Neural crest cell (in vitro differentiated cells): Measurements from ENCODE around the gene DOCK1. TPM values are rescaled to one million over a fixed set of nuclear protein-coding genes. Genes with fewer than 3 reads are reported as not detected.

Source experiments
- DNase-seq: peaks from one replicate; pipeline ENCODE4 v3.0.0; 2021; ENCODE audit warnings: low read depth, mixed read lengths, low spot score
- H3K27ac Mint-ChIP-seq: one replicate; pipeline ENCODE4 v1.8.0; 2021; ENCODE audit warnings: mild to moderate bottlenecking, mixed read lengths; ENCODE audit not compliant: unreplicated experiment
- H3K27me3 Mint-ChIP-seq: 2 replicates; pipeline ENCODE4 v1.8.0; 2021; ENCODE audit warnings: low read depth, mild to moderate bottlenecking, mixed read lengths
- H3K36me3 Mint-ChIP-seq: 2 replicates; pipeline ENCODE4 v1.8.0; 2021; ENCODE audit warnings: low read depth, mild to moderate bottlenecking, mixed read lengths
- H3K4me1 Mint-ChIP-seq: 2 replicates; pipeline ENCODE4 v1.8.0; 2021; ENCODE audit warnings: mixed read lengths
- H3K4me3 Mint-ChIP-seq: one replicate; pipeline ENCODE4 v1.8.0; 2021; ENCODE audit warnings: mild to moderate bottlenecking, mixed read lengths
- H3K9me3 Mint-ChIP-seq: 2 replicates; pipeline ENCODE4 v1.8.0; 2021; ENCODE audit warnings: mixed read lengths
- CTCF ChIP-seq: fragments of 200-600 bp; sonication (generic); conservative IDR thresholded peaks from 2 replicates; pipeline ENCODE4 v1.5.0; 2021; ENCODE audit warnings: antibody characterized with exemption, mild to moderate bottlenecking
- total RNA-seq: library from RNA; stranded (reverse); gene quantifications from 2 replicates; pipeline ENCODE4 v1.2.1, GENCODE V29; 2021

Gene DOCK1
- total RNA-seq, 1 donor from 2014 or later = 55.8 TPM

- Mint-ChIP-seq H3K27me3 (no peaks in the 10 kb centered on the region), H3K9me3 (no peaks in the 10 kb centered on the region), H3K27ac (no peak overlapping the region), H3K4me3 (no peak overlapping the region), H3K36me3 (peaks cover 7% of the 10 kb centered on the region), H3K4me1 (no peaks in the 10 kb centered on the region)
- DNase-seq = no peak
- no peak for TF ChIP-seq CTCF
Measured at GRCh38 chr10:127358337-127358736, 453.1 kb downstream of the DOCK1 start.

- no peak for TF ChIP-seq CTCF
- peaks cover 5% of the 10 kb centered on the region for H3K4me1 Mint-ChIP-seq
- peaks cover 7% of the 10 kb centered on the region for H3K36me3 Mint-ChIP-seq
- H3K27me3 Mint-ChIP-seq = no peaks in the 10 kb centered on the region
- H3K27ac Mint-ChIP-seq = no peak overlapping the region
- no peak overlapping the region for H3K4me3 Mint-ChIP-seq
- DNase-seq = no peak
- no peaks in the 10 kb centered on the region for H3K9me3 Mint-ChIP-seq
Measured at GRCh38 chr10:127364034-127364433, 458.8 kb downstream of the DOCK1 start.

GRCh38 chr10:127368101-127368500, 462.9 kb downstream of the DOCK1 start:
- no peak for DNase-seq
- Mint-ChIP-seq H3K27ac (no peak overlapping the region), H3K4me1 (peaks cover 11% of the 10 kb centered on the region), H3K9me3 (no peaks in the 10 kb centered on the region), H3K4me3 (no peak overlapping the region), H3K36me3 (no peaks in the 10 kb centered on the region), H3K27me3 (no peaks in the 10 kb centered on the region)
- TF ChIP-seq CTCF = no peak

GRCh38 chr10:127368929-127369328, 463.7 kb downstream of the DOCK1 start:
- H3K27ac Mint-ChIP-seq = no peak overlapping the region
- no peaks in the 10 kb centered on the region for H3K27me3 Mint-ChIP-seq
- peaks cover 11% of the 10 kb centered on the region for H3K4me1 Mint-ChIP-seq
- peaks cover 6% of the 10 kb centered on the region for H3K36me3 Mint-ChIP-seq
- H3K9me3 Mint-ChIP-seq = no peaks in the 10 kb centered on the region
- H3K4me3 Mint-ChIP-seq = no peak overlapping the region
- no peak for TF ChIP-seq CTCF
- no peak for DNase-seq

- Mint-ChIP-seq H3K27ac (no peak overlapping the region), H3K4me3 (no peak overlapping the region), H3K27me3 (no peaks in the 10 kb centered on the region), H3K9me3 (peaks cover 3% of the 10 kb centered on the region), H3K36me3 (peaks cover 14% of the 10 kb centered on the region), H3K4me1 (peaks cover 11% of the 10 kb centered on the region)
- no peak for DNase-seq
- TF ChIP-seq CTCF = no peak
Measured at GRCh38 chr10:127370601-127371000, 465.4 kb downstream of the DOCK1 start.

- Mint-ChIP-seq H3K36me3 (peaks cover 18% of the 10 kb centered on the region), H3K27me3 (no peaks in the 10 kb centered on the region)
- DNase-seq = no peak
Measured at GRCh38 chr10:127372361-127372760, 467.1 kb downstream of the DOCK1 start.

More at GRCh38 chr10:127372361-127372760, 467.1 kb downstream of the DOCK1 start:
- Mint-ChIP-seq H3K4me3 (no peak overlapping the region), H3K9me3 (peaks cover 3% of the 10 kb centered on the region), H3K27ac (no peak overlapping the region), H3K4me1 (peaks cover 6% of the 10 kb centered on the region)
- no peak for TF ChIP-seq CTCF
